Sciatic nerve (tissue), 2 donors: Measurements from ENCODE around the gene ARMC9. TPM values are rescaled to one million over a fixed set of nuclear protein-coding genes. Genes with fewer than 3 reads are reported as not detected.
A peak's percentile ranks its signal among the peaks of the same experiment; 100 is the strongest.

Experiments
- ATAC-seq: fragments of 200-7000 bp; cut with Tn5 transposase; one replicate; pipeline ENCODE4 v1.9.1; 2020; ENCODE audit warnings: mild to moderate bottlenecking, moderate library complexity
- DNase-seq: peaks from one replicate; pipeline ENCODE4 v3.0.0-alpha.2; 2020; ENCODE audit warnings: low spot score
- intact Hi-C: fragments of 100-400 bp; cut with DNase I; formaldehyde crosslinking; loops from one replicate; pipeline ENCODE4 v1.14.2; 2022
- total RNA-seq: library from RNA; stranded (reverse); fragmentation: NEBNext Ultra II Directional; extraction: Animal tissue kit (Norgen Biotek cat#: 25700); gene quantifications from one replicate; pipeline ENCODE4 v1.2.1, GENCODE V29; 2021
- donor health status: DM: no; HTN: no; CAD: no.
- donor health status: DM: no; HTN: no; CAD: no.

ARMC9 gene, protein sequence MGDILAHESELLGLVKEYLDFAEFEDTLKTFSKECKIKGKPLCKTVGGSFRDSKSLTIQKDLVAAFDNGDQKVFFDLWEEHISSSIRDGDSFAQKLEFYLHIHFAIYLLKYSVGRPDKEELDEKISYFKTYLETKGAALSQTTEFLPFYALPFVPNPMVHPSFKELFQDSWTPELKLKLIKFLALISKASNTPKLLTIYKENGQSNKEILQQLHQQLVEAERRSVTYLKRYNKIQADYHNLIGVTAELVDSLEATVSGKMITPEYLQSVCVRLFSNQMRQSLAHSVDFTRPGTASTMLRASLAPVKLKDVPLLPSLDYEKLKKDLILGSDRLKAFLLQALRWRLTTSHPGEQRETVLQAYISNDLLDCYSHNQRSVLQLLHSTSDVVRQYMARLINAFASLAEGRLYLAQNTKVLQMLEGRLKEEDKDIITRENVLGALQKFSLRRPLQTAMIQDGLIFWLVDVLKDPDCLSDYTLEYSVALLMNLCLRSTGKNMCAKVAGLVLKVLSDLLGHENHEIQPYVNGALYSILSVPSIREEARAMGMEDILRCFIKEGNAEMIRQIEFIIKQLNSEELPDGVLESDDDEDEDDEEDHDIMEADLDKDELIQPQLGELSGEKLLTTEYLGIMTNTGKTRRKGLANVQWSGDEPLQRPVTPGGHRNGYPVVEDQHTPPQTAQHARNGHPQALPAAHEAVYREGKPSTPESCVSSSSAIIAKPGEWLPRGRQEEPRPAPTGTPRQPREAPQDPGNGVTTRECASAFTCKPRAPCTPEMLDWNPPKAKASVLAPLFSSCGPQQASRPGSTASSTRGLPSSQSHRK
- 15.4 TPM for total RNA-seq

DNA sequence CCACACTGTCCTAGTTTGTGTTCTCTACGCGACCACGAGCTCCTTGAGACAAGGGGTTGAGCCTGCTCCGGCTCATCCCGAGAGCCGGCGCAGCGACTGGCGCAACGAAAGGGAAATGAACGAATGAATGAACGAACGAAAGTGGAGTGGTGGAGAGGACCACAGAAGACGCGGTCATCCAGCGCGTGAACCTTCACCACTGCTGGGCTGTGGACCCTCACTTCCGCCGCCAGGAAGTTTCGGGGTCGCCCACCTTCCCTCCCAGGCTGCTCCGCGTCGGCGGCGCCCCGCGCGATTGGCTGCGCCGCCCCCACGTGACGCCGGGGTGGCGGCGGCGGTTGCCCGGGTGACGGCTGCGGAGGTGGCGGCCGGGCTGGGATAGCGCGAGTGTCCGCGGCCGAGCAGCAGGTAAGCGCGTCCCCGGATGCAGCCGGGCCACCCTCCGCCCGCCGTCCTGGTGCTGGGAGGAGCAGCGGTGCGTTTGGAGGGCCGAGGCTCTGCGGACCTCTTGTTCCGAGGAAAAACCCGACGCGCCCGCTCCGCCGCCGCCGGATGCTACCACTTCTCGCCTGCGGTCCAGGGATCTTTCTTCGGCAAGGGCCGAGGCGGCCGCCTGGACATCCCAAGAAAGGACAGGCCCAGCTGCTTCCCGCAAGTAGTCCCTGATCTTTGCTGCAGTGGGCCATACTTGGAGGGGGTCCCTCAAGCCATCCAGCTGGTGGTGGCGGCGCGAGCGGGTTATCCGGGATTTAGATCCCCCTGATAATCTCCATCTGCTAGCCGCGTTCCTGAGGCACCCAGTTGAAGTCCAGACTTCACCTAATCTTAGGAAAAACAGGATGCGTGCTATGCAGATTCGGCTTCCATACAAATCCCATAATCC lies at the start of gene ARMC9:
TSS of gene ARMC9 (plus strand) at position 341 of the 883 bp plus-strand sequence. CDS start 7,608 bp downstream, outside the sequence.
- intact Hi-C loops, result no loop called here
- ATAC-seq (peak; percentile 97), DNase-seq (peak; percentile 84)

DNA sequence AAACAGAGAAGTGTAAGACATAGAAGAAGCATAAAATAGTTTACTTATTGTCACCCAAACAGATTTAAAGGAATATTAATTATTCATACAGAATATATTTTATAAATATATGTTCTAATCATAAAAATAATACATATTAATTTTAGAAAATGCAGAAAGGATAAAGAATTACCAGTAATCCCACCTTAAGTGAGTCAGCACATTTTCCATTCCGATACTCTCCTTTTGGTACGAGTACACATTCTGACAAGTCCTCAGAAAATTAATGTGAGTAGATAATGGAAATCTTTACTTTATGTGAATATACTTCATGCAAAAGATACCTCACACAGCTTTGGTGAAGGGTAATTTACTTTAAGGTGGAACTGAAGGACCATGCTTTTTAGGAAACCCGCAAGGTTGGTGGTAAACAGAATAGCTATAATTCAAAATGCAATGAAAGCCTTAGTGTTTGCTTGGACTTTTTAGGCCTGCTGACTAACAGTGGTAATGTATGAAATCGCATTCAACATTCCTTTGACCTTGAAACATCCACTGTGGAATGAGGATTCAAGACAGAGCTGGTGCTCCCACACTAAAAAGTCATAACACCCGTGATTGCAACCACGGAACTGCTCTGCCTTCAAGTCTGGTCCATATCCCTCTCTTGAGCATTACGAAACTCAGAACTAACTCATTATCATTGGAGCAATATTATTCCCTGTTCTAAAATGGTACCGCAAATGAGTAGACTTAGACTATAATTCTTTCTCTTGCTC lies 45.5 kb upstream of the ARMC9 start:
- ATAC-seq (no peak), DNase-seq (no peak)
- intact Hi-C loops, result no loop called here

DNA sequence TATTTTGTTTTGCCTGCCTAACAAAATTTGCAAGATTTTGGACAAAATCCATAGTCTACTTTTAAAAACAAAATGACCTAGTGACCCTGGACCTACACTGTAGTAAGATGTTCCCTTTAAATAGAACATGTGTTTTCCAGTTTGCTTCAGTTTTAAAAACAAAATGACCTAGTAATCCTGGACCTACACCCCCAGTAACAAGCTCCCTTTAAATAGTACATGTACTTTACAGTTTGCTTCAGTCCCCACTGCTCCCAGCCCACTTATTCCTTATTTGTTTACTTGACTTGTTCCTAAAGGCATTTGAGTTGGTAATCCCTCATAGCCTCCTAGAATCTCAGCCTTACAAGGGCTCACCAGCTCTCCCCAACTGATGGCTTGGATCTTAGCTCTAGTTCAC lies 39.1 kb upstream of the ARMC9 start:
- no peak for ATAC-seq
- DNase-seq, result no peak
- intact Hi-C loops, result no loop called here

DNA sequence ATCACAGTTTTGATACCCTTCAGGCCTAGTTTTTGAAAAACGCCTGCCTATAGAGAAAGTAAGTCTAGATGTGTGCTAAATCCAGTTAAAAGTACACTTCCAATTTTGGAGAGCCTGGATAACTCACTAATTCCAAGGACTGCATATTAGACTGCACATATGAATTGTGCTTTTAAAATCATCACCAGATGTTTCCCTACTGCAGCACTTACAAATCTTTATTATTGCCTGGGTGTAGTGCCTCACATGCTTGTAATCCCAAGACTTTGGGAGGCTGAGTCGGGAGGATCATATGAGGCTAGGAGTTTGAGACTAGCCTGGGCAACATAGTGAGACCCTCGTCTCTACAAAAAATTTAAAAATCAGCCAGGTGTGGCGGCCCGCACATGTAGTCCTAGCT lies 37.7 kb upstream of the ARMC9 start:
- DNase-seq, result no peak
- intact Hi-C loops, result no loop called here
- ATAC-seq, result no peak

DNA sequence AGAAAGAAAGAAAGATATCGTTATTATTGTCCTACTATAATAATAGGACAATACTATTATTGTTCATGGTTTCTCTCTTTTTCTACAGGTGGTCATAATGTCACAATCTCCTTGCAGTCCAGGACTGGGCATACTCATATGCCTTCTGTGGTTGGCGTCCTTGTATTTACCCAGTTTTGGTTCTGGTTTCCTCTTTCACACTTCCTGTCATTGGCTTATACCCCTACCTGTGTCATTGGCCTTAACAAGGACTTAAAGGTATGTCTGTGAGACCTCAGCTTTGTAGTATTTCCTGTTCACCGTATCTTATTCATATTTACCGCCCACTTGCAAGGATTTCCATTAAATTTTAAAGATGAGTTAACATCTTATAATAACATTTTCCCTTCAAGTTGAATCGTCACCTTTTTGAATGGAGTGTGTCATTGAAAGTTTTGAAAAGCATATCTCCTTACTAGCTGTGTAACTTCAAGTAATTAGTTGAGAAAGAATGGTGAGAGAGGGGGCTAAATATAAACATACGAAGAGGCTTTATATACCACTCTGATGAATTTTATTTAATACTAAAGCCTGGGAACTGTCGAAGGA lies 37.1 kb upstream of the ARMC9 start:
- DNase-seq (no peak), ATAC-seq (peak; percentile 32)
- intact Hi-C loops, result no loop called here

DNA sequence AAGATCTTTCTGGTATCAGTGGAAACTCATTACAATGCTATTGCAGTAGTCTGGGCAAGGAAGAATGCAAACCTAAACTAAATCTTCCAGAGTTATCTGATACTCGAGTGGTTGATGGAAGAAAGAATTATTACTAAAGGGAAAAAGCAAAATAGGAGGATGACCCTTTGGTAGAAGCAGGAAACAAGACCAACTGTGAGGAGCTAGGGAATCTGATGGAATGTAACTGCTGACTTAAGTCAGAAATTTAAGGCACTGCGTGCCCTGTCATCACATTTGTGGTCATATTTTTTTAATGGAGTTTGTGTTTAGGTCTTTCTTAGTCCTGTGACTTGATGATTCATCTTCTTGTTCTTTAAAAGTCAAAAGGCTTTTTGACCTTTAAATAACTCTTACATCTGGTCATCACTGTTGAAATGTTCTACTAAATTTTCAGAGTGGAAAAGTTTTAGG lies 36.5 kb upstream of the ARMC9 start:
- intact Hi-C loops, result no loop called here
- ATAC-seq (peak; percentile 88), DNase-seq (no peak)

DNA sequence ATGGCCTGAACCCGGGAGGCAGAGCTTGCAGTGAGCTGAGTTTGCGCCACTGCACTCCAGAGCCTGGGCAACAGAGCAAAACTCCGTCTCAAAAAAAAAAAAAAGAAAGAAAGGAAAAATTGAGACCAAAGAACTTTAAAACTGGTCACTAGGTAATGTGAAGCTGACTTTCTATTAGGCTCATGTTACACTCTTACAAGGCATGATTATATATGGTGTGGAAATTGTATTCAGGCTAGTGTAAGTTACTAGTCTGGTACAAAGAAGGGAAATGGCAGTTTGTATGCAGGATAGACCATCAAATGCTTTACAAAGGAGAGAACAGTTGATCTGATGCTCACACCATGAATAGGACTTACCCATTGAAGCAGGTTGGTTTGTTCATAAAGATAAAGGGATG lies 35.4 kb upstream of the ARMC9 start:
- intact Hi-C loops, result no loop called here
- DNase-seq (no peak), ATAC-seq (no peak)

DNA sequence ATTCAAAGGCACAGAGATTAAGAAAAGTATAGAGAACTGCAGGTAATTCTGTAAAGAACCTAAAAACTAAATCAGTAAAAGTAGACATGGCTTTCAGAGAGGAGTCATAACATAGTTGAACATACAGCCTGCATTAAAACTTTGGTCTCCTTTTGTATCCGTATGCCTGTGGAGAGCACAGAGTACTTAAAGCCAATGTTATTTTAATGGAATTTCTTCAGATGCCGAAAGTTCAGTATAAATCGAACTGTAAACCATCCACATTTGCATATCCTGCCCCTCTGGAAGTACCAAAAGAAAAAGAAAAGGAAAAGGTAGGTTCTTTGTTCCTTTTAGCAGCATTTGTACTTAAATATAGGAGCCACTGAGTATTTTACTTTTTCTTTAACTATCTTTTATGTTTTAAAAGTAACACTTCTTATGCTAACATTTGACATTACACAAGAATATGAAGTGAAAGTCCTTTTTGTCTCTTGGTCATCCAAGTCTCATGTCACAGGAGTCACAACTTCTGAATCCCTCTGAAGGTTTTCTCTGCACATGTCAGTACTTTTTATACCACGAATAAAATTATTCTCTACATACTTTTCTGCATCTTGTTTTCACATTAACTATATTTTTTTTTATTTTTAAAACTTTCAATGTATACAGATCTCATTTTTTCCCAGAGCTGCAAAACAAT lies 34.9 kb upstream of the ARMC9 start:
- intact Hi-C loops, result no loop called here
- ATAC-seq (no peak), DNase-seq (no peak)

DNA sequence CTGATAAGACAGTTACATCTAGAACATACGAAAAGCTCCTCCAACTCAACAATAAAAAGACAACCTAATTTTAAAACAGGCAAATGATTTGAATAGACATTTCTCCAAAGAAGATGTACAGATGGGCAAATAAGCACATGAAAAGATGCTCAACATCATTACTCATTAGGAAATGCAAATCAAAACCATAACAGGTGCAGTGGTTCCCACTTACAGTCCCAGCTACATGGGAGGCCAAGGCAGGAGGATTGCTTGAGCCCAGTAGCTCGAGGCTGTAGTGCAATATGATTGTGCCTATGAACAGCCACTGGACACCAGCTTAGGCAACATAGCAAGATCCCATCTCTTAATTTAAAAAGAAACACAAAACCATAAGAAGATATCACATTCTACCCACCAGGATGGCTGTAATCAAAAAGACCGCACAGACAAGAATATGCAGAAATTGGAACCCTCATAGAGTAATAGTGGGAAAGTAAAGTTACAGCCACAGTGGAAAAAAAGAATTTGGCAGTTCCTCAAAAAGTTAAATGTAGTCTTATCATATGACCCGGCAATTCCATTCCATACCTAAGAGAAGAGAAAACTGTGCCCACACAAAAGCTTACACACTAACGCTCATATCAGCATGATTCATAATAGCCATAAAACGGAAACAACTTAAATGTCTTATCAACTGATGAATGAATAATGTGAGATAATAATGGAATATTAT lies 30.5 kb upstream of the ARMC9 start:
- no peak for DNase-seq
- intact Hi-C loops, result no loop called here
- ATAC-seq, result no peak

DNA sequence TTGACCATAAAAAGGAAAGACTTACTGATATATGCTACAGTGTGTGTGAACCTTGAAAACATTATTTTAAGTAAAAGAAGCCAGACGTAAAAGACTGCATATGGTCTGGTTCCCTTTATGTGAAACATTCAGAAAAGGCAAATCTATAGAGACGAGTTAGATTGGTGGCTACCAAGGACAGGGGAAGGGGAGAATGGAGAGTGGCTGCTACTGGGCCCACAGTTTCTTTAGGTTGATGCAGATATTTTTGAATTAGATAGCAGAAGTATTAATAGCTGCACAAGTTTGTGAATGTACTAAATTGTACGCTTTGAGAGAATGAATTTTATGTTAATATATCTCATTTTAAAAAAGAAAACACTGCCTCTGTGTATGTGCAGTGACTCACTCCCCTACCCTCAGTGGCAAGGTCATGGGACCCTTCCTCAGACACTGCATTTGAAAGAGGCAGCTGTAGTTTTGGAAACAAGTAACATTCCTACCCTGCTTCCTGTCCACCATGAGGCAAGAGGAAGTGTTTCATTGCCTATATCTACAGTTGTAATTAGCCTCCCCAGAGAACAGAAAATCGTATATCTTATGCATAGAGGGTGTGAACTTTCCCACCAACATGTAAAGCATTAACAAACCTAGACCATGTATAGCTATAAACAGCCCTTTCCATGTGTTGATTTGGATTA lies 29.8 kb upstream of the ARMC9 start:
- no peak for ATAC-seq
- DNase-seq, result no peak

DNA sequence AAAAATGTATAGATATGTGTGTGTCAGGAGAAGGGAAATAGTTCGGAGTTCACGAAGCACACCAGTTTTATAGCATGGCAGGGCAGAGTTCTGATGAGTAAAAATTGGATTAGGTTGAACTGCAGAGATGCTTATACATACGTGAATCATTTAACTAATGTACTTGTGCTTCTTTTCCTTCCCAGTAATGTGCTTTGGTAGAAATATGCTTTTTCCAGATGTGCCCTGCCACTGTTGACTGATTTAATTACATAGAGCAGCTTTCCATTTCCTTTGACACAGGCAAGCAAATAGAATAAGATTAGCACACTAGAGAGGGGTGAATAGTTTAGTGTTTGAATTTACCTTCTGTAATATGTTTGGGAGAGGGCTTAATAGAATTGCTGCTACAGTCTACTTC lies 28.9 kb upstream of the ARMC9 start:
- DNase-seq (no peak), ATAC-seq (no peak)
- intact Hi-C loops, result no loop called here

More for the DNA sequence above, 29.8 kb upstream of the ARMC9 start:
- intact Hi-C loops, result no loop called here

DNA sequence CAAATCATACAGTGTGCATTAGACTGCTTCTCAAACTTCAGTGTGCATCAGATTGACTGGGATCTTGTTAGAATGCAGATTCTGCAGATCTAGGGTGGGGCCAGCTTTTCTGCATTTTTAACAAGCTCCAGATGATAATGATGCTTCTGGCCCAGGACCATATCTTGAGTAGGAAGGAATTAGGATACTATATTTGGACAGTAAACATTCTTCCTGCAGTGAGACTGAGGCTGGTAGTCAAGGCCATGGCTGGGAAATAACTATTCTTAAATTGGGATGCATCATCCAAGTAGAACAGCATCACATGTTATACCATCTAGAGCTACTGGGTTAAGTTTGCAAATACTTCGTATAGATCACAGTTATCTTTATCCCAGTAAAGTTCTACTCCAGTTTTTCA lies 28.4 kb upstream of the ARMC9 start:
- ATAC-seq (no peak), DNase-seq (no peak)
- intact Hi-C loops, result no loop called here

DNA sequence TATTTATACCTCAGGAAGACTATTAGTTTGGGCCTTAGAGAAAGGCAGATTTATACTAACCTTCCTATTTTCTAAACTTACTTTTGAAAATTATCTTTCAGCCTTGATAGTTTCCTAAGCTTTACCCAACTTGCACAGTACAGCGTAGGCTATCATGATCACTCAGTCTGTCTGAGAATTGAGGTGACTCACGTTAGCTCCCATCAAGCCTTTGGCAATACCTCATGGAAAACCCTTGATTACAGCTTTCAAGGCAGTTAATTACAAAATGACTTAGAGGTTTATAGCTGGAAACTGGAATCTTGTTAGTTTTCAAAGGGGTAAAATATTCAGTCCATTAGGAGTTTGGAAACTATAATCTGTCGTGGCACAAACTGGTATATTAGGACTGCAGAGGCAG lies 26.4 kb upstream of the ARMC9 start:
- ATAC-seq, result no peak
- no peak for DNase-seq
- intact Hi-C loops, result no loop called here

DNA sequence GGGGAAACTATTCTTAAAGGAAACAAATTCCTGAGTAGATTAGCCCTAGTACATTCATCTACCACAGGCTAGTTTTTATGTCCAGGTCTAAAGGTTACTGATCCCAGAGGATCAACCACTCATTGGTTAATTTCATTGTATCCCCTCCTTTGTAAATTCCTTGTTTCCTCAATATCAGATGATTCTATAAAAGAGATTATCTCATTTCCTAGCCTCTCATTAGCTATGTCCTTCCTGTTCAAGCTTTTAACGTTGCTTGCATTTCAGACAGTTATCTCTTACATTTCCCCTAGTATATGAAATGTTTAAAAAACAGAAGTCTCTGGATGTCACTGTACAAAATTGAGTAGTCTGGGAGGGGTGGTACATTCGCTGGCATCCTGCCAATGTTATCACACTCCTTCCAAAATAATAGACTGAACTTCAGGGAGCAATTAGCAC lies 24.2 kb upstream of the ARMC9 start:
- no peak for ATAC-seq

DNA sequence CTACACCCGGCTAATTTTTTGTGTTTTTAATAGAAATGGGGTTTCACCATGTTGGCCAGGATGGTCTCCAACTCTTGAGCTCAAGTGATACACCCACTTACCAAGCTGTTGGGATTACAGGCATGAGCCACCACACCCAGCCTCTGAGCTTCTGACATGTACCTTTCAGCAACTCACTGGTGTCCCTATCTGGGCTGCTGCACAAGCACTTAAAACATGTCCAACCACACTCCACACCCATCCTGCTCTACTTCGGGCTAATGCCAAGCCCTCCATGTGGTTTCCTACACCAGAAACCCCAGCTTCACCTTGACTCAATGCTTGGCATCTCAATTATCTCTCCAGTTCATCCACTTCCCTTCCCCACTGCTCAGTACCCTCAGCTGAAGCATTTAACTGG lies 22.4 kb upstream of the ARMC9 start:
- intact Hi-C loops, result no loop called here
- ATAC-seq (no peak), DNase-seq (no peak)

More for the DNA sequence above, 24.2 kb upstream of the ARMC9 start:
- no peak for DNase-seq
- intact Hi-C loops, result no loop called here

DNA sequence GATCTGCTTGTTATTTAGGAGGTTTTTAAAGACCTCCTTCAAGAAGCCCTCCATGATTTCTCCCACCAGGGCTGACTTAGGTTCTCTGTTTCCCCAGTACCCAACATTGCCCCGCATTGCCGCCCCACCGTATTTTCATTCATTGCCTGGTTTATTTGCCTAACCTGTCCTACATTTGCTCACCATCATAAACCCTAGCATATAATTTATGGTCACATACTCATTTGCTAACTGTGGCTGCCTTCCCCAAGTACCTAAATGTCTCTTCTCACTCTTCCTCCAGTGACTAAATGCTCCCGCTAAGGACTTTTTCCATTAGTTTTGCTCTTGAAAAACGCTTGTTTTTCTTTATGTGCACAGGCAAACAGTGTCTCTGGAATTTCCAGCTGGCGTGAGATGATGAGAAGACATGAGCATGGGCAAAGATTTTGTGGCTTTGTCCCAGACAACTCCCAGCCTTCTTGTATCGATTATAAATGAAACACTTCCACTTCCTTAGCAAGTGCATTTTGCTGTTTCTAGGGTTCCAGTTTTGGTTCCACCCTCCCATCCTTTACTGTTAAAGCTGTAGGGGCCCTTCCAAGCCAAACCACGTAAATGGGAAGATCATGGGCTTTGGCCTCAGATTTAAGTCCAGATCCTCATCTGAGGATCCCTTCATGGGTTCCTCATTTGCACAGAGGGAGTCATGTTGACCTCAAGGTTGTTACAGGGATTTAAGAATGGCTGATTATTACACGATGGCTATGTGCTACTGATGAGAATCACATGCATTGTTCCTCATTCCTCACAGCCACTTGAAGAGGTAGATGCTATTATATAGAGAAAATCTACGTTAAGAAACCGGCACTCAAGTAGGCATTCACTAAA lies 21.0 kb upstream of the ARMC9 start:
- no peak for DNase-seq
- intact Hi-C loops, result no loop called here

More for the DNA sequence above, 21.0 kb upstream of the ARMC9 start:
- ATAC-seq, result no peak
